Prostate gland (tissue), 2 donors: ENCODE data around the gene EEF1A2.

Experiments
- CTCF ChIP-seq, 4 experiments: fragments of 200-600 bp in 2 of 4; fragments of 450-650 bp in 2 of 4; sonication (generic) in 2 of 4; IDR thresholded peaks; 1 replicate in 3 of 4; 2 replicates in 1 of 4; pipeline ENCODE4 v1.5.1; 2016 to 2019; ENCODE audit warnings: antibody characterized with exemption in 4 of 4, mild to moderate bottlenecking in 2 of 4, moderate library complexity in 2 of 4
- POLR2A ChIP-seq: fragments of 450-650 bp; IDR thresholded peaks from one replicate; pipeline ENCODE4 v1.6.1; 2016; ENCODE audit warnings: antibody characterized with exemption, mild to moderate bottlenecking
- POLR2AphosphoS5 ChIP-seq: sonication (generic); formaldehyde crosslinking; IDR thresholded peaks from one replicate; pipeline ENCODE4 v1.6.1; 2017; ENCODE audit warnings: antibody characterized with exemption

GRCh38 chr20:63455568-63455859 lies 43.4 kb downstream of the EEF1A2 start:
- TF ChIP-seq CTCF (IDR thresholded peaks at IDR 0.05) (no peak), POLR2A (no peak), POLR2AphosphoS5 (no peak)
